Inferior parietal cortex (tissue), 1 donor: ENCODE data around the gene BNIP5.

Experiments used
- DNase-seq: peaks from one replicate; pipeline ENCODE4 v3.0.0-alpha.2; 2016; ENCODE audit errors: extremely low spot score

BNIP5 gene

GRCh38 chr6:36323062-36323461, 13.6 kb downstream of the BNIP5 start:
- no peak for DNase-seq

GRCh38 chr6:36322591-36322990, 14.1 kb downstream of the BNIP5 start:
- no peak for DNase-seq

GRCh38 chr6:36320475-36320874, 16.2 kb downstream of the BNIP5 start:
- no peak for DNase-seq

- no peak for DNase-seq
Measured at GRCh38 chr6:36319821-36320220, 16.9 kb downstream of the BNIP5 start.

- DNase-seq: no peak
Measured at GRCh38 chr6:36319436-36319762, 17.3 kb downstream of the BNIP5 start.

GRCh38 chr6:36318690-36319435, 17.8 kb downstream of the BNIP5 start:
- DNase-seq: no peak

- no peak for DNase-seq
Measured at GRCh38 chr6:36317623-36318022, 19.1 kb downstream of the BNIP5 start.

- no peak for DNase-seq
Measured at GRCh38 chr6:36315921-36316320, 20.8 kb downstream of the BNIP5 start.

GRCh38 chr6:36314221-36315014, 22.3 kb downstream of the BNIP5 start:
- DNase-seq: no peak

GRCh38 chr6:36313649-36313936, 23.1 kb downstream of the BNIP5 start:
- no peak for DNase-seq

- DNase-seq: no peak
Measured at GRCh38 chr6:36312854-36313648, 23.6 kb downstream of the BNIP5 start.

GRCh38 chr6:36309900-36310299, 26.8 kb downstream of the BNIP5 start:
- DNase-seq: no peak

GRCh38 chr6:36309203-36309602, 27.5 kb downstream of the BNIP5 start:
- DNase-seq: no peak

GRCh38 chr6:36308514-36308913, 28.2 kb downstream of the BNIP5 start:
- no peak for DNase-seq

GRCh38 chr6:36306375-36306774, 30.3 kb downstream of the BNIP5 start:
- DNase-seq: no peak

- no peak for DNase-seq
Measured at GRCh38 chr6:36305885-36306284, 30.8 kb downstream of the BNIP5 start.

- DNase-seq: peak; percentile 93
Measured at GRCh38 chr6:36302227-36302976, 34.3 kb downstream of the BNIP5 start.

- DNase-seq: no peak
Measured at GRCh38 chr6:36301781-36302180, 34.9 kb downstream of the BNIP5 start.

- no peak for DNase-seq
Measured at GRCh38 chr6:36301085-36301658, 35.5 kb downstream of the BNIP5 start.

GRCh38 chr6:36298027-36298426, 38.7 kb downstream of the BNIP5 start:
- no peak for DNase-seq

GRCh38 chr6:36297511-36297910, 39.2 kb downstream of the BNIP5 start:
- no peak for DNase-seq

- no peak for DNase-seq
Measured at GRCh38 chr6:36297051-36297450, 39.6 kb downstream of the BNIP5 start.
